Kidney (tissue), 14 donors: ENCODE results near the gene BICD2. TPM values are rescaled to one million over a fixed set of nuclear protein-coding genes. Genes with fewer than 3 reads are reported as not detected.

ENCODE experiments used
- DNase-seq, 5 donors: peaks; one replicate each; pipeline ENCODE4 v3.0.0-alpha.2; 2013 to 2020
- FAIRE-seq: peaks from 2 replicates; lab custom pipeline; 2012; peaks lifted over from hg19 to GRCh38; lab: Jason Lieb, UNC
- H3K27ac ChIP-seq, 2 donors: one replicate each; pipeline ENCODE4 v1.7.0; 2013; ENCODE audit warnings: low read depth in 2 of 2, low read length in 2 of 2, inconsistent platforms in 1 of 2
- H3K27me3 ChIP-seq: one replicate; pipeline ENCODE4 v1.7.1; 2013; ENCODE audit warnings: low read length, inconsistent platforms; ENCODE audit not compliant: control insufficient read depth, insufficient read depth
- H3K36me3 ChIP-seq, 3 donors: one replicate each; pipeline versions ENCODE4 v1.7.0 to v1.7.1; 2013; ENCODE audit warnings: low read length in 3 of 3, control low read depth in 1 of 3, inconsistent platforms in 1 of 3; ENCODE audit not compliant: insufficient read depth in 3 of 3, control insufficient read depth in 2 of 3
- H3K4me1 ChIP-seq, 3 donors: one replicate each; pipeline versions ENCODE4 v1.7.0 to v1.7.1; 2013; ENCODE audit warnings: low read length in 3 of 3, inconsistent platforms in 1 of 3, low read depth in 1 of 3; ENCODE audit not compliant: control insufficient read depth in 2 of 3, insufficient read depth in 2 of 3
- H3K4me3 ChIP-seq, 3 donors: one replicate each; pipeline versions ENCODE4 v1.7.0 to v1.8.1; 2013; ENCODE audit warnings: low read length in 3 of 3, control low read depth in 1 of 3, inconsistent platforms in 1 of 3
- H3K9ac ChIP-seq, 3 donors: one replicate each; pipeline versions ENCODE4 v1.7.0 to v1.7.1; 2013; ENCODE audit warnings: low read length in 3 of 3, control low read depth in 1 of 3, inconsistent platforms in 1 of 3
- H3K9me3 ChIP-seq, 3 donors: one replicate each; pipeline versions ENCODE4 v1.7.0 to v1.7.1; 2013; ENCODE audit warnings: low read length in 3 of 3, control low read depth in 1 of 3, inconsistent platforms in 1 of 3; ENCODE audit not compliant: control insufficient read depth in 2 of 3, insufficient read depth in 1 of 3
- intact Hi-C: fragments of 100-400 bp; cut with DNase I; formaldehyde crosslinking; loops from one replicate; pipeline ENCODE4 v1.11.1; 2022
- polyA plus RNA-seq: library from polyadenylated mRNA; stranded (reverse); fragments of 350-450 nt; fragmentation: Illumina TruSeq; extraction: RNeasy Lipid Tissue Mini Kit (QIAGEN cat#74804); gene quantifications from one replicate; pipeline ENCODE4 v1.2.3, GENCODE V29; 2014; ENCODE audit warnings: low read depth, low replicate concordance; ENCODE audit not compliant: insufficient read depth
- total RNA-seq: library from RNA; stranded (reverse); fragmentation: NEBNext Ultra II Directional; extraction: Animal tissue kit (Norgen Biotek cat#: 25700); gene quantifications from one replicate; pipeline ENCODE4 v1.2.1, GENCODE V29; 2021
- TF ChIP-seq, protein P1 (sequence below): IDR thresholded peaks from 3 replicates; pipeline ENCODE4 v1.5.1; 2012; ENCODE audit warnings: mild to moderate bottlenecking, moderate library complexity, borderline replicate concordance; ENCODE audit not compliant: insufficient read depth; ENCODE audit errors: extremely low read depth
- donor health status: control.
- donor health status: control.
- donor health status: control.
- donor health status: control.
- donor health status: control.
- donor health status: DM: yes; HTN: yes; CAD: no.
- donor health status: Normal renal cell carcinoma (clear cell type).

Gene BICD2
- total and polyA plus RNA-seq, 2 donors from 2014 or later, result 10.0 to 25.2 TPM

DNA sequence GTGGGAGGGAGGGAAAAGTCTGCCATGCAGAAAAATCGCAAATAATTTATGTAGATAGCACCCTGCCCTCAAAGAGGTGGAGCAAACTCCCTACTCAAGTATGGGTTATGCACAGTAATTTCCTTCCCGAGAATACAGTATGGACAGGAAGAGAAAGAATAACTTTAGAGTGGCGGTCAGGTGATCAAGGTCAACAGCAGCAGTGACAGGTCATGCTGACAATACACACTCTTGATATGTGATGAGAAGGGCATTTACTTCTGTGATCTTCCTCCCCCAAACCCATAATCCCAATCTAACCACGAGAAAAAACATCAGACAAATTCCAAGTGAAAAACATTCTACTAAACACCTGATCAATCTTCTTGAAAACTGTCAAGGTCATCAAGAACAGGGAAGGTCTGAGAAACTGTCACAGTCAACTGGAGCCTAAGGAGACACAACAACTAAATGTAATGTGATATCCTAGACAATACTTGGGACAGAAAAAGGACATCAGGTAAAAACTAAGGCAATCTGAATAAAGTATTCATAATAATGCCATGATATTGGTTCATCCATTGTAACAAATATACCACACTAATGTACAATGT, 11.7 kb downstream of the BICD2 start:
- H3K9ac ChIP-seq, result no peak overlapping the region
- H3K9me3 ChIP-seq, result no peaks in the 10 kb centered on the region
- TF ChIP-seq, protein P1, sequence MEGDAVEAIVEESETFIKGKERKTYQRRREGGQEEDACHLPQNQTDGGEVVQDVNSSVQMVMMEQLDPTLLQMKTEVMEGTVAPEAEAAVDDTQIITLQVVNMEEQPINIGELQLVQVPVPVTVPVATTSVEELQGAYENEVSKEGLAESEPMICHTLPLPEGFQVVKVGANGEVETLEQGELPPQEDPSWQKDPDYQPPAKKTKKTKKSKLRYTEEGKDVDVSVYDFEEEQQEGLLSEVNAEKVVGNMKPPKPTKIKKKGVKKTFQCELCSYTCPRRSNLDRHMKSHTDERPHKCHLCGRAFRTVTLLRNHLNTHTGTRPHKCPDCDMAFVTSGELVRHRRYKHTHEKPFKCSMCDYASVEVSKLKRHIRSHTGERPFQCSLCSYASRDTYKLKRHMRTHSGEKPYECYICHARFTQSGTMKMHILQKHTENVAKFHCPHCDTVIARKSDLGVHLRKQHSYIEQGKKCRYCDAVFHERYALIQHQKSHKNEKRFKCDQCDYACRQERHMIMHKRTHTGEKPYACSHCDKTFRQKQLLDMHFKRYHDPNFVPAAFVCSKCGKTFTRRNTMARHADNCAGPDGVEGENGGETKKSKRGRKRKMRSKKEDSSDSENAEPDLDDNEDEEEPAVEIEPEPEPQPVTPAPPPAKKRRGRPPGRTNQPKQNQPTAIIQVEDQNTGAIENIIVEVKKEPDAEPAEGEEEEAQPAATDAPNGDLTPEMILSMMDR, result no peak
- no peak overlapping the region for H3K4me3 ChIP-seq
- peaks cover 3 to 12% (median 8%) of the 10 kb centered on the region in 3 donors for H3K4me1 ChIP-seq
- no peak for FAIRE-seq
- H3K36me3 ChIP-seq, result no peaks in the 10 kb centered on the region
- no peaks in the 10 kb centered on the region for H3K27me3 ChIP-seq
- H3K27ac ChIP-seq, result no peak overlapping the region
- no peak for DNase-seq
- intact Hi-C loops, result no loop called here

DNA sequence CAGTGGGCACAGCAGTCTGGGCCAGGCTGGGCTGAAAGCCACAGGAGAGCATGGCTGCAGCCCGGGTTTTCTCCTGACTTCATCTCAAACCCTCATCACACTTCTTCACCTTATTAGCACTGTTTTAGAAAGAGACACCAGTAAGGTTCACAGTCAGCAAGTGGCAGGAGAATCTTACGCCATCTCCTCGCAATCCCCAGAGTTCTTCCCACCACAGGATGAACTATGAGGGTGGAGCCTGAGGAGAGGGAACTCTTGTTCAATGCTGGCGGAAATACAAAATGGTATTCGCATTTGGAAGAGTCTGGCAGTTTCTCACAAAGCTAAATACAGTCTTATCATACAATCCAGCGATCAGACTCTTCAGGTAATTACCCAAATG, 14.7 kb downstream of the BICD2 start:
- TF ChIP-seq, protein P1, result no peak
- no peaks in the 10 kb centered on the region for H3K9me3 ChIP-seq
- DNase-seq (no peak), FAIRE-seq (no peak)
- H3K4me1 ChIP-seq, result peaks cover 5 to 30% (median 21%) of the 10 kb centered on the region in 3 donors
- no peaks in the 10 kb centered on the region for H3K27me3 ChIP-seq
- no peak overlapping the region for H3K4me3 ChIP-seq
- intact Hi-C loops, result no loop called here
- no peaks in the 10 kb centered on the region for H3K36me3 ChIP-seq
- no peak overlapping the region for H3K27ac ChIP-seq
- no peak overlapping the region for H3K9ac ChIP-seq

DNA sequence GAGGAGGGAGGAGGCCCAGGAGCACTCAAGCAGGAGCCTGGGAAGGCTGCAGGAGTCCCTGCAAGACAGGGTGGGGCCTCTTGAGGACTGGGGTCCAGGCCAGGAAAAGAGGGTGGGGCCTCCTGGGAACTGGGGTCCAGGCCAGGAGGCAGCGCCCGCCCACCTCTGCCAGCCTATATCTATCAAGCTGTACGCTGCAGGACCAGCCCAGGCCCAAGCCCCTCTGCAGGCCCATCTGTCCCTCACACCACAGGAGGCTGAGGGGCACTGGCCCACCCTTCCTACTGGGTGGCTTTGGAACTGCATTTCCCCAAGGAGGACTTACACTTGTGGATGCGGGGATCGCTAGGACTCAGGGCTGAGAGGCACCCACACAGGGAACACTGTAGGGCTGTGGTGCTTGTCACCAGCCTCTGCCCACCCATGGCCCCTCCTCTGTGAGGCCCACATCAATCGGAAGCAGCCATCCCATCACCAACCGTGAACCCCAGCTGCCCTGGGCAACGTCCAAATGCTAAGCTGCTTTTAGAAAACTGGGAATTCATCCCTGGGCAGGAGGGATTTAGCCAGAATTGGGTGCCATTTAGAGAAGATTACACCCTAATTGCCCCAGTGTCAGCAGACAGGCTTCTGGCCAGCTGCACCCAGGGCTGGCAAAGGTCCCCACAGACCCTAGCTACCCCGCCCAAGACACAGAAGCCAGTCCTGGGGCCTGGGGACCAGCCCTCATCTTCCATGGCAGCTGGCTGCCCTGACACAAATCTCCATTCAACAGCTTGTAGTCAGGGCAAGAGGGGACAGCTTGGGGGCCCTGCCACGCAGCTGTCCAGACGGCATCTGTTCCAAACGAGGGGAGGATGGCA, 15.3 kb downstream of the BICD2 start:
- Histone ChIP-seq H3K9ac (no peak overlapping the region), H3K27me3 (no peaks in the 10 kb centered on the region), H3K4me1 (peaks cover 5 to 30% (median 21%) of the 10 kb centered on the region in 3 donors)

More for the DNA sequence above, 15.3 kb downstream of the BICD2 start:
- intact Hi-C loops, result no loop called here
- Histone ChIP-seq H3K36me3 (no peaks in the 10 kb centered on the region), H3K4me3 (no peak overlapping the region), H3K9me3 (no peaks in the 10 kb centered on the region), H3K27ac (no peak overlapping the region)
- DNase-seq (peak in 2 of 5 donors; percentile 28 to 63), FAIRE-seq (no peak)
- TF ChIP-seq, protein P1, result no peak
